GM21786 (cell line): ENCODE results near the gene WNK3.

ENCODE experiments used
- ATAC-seq: cut with Tn5 transposase; IDR thresholded peaks from one replicate; pipeline ENCODE4 v1.9.1; 2021; ENCODE audit not compliant: unreplicated experiment

The WNK3 gene

DNA sequence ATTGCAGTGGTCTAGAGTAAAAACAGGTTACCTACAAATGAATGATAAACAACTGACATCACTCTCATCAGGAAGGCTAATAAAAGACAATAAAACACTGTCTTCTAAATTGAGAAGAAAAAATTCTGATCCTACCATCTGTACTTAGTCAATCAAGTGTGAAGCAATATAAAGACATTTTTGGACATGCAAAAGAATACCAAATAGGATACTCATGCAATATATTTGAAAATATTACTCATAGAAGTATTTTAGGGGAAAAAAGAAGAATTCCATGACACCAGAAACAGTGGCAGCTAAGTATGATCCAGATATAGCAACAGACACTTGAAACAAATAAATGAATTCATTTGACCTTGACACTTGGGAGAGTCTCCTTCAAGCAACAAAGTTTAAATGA lies 111.0 kb downstream of the WNK3 start:
- no peak for ATAC-seq

DNA sequence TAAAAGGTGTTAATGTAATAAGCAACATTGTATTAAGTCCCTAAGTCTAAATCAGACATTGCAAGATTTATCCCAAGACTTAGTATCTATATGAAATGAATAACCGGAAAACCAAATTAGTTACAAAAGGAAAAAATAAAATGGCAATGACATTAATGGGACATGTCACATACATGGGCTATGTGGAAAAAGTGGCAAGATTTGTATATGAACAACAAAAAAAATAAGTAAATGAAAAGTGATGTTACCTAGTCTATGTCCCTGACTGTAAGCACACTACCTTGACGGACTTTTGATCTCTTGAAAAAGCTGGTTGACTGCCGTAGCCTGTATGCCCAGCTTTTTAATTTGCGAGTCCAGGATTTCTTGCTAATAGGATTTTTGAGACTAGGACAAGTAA lies 119.3 kb downstream of the WNK3 start:
- no peak for ATAC-seq

DNA sequence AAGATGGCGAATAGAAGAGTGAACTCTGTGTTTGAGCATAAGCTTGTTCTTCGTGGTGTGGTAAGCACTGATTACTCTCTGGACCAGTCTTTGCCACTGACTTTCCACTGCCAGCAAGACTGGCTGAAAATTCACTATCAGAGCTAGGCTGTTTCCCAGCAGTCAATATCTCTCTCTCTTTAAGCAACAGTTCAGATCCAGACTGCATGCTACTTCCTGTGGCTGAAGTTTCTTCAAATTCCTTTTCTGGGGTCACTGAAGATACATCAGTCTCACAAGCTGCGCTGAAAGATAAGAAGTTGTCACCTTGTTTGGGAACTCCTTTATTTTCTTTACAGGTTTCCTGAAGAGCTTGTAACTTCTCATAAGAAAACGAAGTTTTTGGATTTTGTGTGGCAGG lies 120.8 kb downstream of the WNK3 start:
- no peak for ATAC-seq

DNA sequence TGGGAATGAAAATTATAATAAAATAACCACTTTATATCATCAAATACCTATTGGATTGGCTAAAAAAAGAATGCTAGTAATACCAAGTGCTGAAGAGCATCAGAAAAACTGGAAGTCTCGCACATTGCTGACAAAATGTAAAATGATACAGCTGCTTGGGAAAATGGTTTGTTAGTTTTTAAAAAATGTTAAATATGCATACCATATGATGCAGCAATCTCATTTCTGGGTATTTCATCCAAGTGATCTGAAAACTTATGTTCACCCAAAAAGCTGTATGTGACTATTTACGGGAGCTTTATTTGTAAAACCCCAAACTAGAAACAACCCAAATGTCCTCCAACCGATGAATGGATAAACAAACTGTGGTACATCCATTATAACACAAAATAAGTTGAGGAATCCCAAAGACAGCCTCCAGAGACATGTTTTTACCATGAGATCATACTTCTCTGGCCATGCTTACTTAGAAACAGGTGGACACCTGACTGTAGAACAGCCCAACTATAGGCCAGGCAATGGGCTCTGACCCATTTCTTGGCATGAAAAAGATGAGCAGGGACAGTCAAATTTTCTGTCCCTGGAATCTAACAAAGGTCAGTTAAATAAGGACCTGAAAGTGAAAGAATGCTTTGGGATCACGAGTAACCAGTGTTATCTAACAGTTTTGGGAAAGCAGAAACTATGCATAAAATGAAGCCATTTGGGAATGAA lies 127.3 kb downstream of the WNK3 start:
- no peak for ATAC-seq

DNA sequence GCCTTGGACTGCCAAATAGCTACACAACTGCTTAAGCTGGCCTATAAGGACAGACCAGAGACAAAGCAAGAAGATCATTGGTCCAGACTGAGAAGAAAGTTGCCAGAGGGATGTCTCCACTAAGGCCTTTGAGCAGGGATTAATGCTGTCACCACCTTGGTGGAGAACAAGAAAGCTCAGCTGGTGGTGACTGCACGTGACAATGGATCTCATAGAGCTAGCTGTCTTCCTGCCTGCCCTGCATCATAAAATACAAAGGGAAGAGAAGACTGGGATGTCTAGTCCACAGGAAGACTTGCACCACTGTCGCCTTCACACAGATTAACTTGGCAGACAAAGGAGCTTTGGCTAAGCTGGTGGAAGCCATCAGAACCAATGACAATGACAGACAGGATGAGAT lies 134.3 kb downstream of the WNK3 start:
- ATAC-seq: no peak

DNA sequence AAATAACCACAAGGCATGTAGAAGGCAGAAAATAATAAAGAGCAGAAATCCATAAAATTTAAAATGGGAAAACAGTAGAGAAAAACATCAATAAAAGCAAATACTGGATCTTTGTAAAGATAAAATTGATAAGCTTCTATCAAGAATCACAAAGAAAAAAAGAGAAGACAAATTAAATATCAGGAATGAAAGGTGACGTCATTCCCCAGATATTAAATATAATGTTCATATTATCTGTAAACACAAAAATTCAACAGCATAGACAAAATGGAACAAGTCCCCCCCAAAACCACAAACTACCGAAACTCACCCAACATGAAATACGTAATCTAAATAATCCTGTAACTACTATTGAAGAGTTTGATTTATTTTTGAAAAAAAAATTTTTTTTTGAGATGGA lies 144.2 kb downstream of the WNK3 start:
- no peak for ATAC-seq

DNA sequence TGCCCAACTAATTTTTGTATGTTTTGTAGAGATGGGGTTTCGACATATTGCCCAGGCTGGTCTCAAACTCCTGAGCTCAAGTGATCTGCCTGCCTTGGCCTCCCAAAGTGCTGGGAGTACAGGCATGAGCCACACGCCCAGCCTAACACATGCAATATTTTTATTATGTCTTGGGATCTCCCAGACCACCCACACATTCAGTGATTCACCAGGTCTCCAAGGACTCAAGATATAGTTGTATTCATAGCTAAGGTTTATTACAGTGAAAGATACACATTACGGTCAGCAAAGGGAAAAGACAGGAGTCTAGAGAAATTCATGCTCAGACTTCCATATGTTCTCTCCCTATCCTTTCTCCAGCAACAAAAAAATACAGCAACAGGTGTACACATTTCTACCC lies 149.3 kb downstream of the WNK3 start:
- no peak for ATAC-seq

DNA sequence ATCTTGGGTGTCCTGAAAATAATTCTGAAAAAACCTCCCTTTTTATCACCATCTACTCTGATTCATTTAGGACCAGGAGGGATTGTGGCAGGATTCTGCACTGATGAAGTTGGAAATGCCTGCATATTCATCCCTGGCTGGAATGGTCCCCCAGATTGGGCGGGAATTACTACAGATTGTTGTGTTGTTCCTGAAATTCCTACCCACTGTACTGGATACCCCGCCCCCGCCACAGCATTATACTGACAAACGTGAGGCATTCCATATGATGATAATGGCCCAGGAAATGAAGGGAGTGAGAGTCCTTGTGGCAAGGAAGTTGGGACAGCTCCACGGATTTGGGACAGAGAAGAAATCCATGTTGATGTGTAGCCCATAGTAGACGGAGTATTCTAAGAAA lies 159.6 kb downstream of the WNK3 start:
- ATAC-seq: no peak

DNA sequence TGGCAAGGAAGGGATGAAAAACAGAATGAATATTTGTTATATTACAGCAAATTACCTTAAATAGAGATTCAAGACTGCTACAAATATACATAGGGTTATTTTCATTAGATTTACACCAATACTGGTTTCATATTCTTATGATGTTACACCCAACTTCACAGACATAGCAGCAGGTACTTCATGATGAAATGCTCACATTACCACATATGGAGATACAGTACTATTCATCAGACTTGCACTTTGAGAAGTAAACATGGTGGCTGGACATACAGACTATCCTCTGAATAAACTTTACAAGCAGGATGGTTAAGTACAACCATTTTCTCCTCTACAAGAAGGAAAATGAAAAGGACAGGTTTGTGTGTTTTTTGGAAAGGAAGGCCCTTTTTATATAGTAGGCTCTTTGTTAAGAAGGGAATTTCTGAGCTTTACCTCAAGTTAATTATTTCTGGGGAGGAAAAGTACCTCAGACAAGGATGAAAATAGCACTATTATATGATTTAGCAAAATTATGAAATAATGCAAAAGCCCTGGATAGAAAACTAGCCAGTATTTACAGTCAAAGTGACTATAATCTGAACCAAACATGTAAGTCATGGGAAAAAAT lies 162.8 kb downstream of the WNK3 start:
- ATAC-seq: no peak

DNA sequence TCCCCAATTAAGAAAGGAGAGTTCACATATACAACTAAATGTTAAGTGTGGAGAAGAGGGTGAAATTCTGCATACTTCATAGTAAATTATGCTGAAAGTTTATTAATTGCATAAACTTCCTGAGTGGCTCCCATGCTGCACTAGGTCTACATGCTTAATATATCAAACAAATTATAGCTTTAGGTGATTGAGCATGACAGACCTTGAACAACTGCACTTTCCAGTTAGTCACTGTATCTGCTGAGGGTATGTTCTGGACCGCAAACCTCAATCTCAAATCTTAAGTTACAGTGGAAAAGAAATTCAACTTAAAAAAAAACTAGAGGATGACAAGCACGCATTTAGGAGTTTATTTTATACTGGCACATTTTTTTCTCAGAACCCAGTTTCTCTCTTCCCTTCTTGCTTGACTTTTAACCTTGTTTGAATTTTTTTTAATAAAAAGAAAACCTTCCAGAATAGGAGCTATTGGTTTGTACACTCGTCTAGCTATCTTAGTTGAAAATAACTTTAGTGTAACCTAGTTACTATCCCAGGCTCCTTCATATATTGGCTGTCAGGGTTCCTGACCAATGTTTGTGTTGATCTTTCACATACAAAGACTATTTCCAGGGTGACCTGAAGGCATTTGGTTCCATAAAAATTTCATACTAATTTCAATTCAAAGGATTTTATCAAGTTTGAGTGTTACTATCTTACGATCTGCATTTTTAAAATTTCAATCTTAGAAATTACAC lies 164.6 kb downstream of the WNK3 start:
- ATAC-seq: no peak

DNA sequence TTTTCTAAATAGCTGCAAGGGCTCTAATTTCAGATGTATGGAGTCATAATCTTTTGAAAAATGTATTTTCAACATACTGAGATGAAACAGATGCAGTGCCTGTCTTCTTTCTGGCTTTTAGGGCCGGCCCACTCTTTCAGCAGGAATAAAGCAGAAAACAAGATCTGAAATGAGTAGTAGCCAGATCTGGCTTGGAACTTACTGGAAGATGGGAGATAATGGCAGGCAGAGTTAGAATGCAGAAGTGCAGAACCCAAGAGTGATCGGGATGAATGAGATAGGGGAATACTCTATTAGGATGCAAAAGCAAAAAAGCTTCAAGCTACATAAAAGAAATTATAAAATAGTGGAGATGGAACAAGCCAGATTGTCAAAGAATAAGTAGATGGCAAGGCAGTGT lies 173.4 kb downstream of the WNK3 start:
- no peak for ATAC-seq

DNA sequence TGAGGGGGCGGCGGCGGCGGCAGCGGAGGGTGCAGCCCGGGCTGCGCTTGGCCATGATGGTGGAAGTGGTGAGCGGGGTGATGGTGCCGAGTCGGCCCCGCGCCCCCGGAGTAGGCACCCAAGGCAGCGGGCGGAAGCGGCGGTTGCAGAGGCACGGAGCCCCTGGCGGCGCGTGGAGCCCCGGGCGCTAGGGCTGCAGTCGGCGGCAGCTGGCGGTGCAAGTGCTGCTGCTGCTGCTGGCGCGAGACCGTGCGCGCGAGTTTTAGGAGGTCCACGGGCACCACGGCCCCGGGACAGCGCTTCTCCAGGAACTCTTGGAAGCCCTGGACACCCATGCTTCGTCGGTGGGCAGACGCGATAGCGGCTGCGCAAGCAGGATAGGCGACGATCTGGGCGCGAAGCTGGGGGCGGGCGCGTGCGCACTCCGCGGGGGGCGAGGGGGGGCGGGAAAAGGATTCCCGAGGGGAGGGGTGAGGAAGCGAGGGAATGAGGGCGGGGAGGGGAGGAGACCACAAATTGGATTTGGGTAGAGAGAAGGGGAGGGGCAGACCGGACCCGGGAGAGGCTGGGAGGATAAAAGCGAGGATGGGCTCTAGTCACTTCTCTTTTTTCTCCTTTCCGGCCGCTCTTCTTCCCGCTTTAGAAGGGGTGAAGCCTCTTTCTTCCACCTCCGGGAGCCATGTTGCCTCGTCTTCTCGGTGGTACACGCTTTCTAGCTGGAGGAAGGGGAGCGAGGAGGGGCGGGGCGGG lies 174.8 kb downstream of the WNK3 start, which contains the start of gene FAM120C:
Gene FAM120C (minus strand): TSS at position 391 of the 750 bp plus-strand sequence. CDS start 56 bp downstream, at position 335.
- peak; percentile 33 for ATAC-seq

DNA sequence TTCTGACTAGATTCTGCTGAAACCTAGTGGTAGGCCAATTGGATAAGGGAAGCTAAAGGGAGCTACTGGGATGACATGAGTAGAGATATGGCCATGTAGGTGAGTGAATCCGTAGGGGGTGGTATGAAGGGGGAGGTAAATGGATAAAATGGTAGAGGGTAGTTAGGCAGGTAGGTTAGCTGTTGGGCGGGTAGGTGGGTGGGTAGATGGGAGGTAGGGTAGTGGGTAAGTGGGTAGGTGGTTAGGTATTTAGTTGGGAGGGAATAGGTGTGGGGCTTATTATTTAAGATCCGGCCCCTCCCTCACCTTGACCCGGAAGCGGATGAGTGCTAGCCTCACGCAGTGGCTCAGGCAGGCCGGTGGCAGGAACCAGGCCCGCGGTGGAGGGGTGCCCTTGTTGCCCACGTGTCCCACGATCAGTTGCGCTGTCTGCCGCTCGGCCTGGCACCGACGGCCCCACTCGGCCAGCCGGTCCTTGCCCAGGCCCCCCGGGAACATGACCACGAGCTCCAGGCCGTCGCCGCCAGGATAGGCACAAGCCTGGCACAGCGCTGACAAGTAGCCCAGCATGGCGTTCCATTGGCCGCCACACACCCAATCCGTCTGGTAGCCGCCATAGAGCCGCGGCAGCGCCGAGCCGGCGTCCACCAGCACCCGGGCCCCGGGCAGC lies 175.5 kb downstream of the WNK3 start:
- ATAC-seq: peak; percentile 65

DNA sequence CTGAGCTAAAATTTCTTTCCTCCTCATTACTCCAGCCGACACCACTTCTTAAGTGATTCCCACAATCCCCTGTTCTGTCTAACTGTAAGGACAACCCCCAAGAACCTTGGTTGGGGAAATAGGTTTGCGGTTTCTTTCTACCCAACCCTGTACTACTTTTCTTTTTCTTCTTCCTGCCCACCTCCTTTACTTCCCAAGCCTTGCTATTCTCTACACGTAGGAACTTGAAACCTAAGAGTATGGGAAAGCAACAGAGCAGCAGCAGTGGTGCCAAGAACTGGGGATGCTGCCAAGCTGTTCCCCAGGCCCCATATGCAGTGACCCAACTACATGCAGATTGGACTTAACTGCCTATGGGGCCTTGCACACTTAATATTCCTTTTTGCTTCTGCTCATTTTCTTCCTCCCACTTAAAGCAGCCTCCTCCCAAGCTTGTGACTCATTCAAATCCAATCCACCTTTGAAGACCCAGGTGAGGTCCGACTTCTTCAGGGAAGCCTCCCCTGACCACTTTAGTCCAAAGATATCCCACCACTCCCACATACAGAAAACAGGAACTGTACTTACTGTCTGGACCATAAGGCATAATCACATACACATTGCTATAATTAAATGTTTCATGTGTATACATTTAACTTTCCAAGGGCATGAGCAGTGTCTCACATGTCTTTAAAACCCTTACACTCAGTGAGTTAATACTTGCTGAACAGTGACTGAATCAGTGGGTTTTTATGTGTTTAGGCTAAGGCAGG lies 176.5 kb downstream of the WNK3 start:
- ATAC-seq: no peak

DNA sequence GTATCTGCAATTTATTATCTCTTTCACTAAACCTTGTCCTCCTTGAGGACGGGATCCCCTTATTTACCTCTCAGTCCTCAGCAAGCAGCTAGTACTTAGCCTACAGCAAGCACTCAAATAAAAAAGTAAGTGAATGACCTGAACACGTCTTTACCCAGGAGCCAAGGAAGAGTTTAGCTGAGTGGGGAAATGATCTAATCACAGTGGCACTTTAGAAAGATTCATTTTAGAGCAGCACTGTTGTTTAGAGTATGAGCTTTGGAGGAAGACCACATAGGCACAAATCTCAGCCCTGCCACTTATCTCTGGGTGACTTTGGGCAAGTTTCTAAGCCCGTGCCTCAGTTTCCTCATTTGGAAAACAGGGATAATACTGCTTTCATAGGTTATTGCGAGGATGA lies 177.4 kb downstream of the WNK3 start:
- ATAC-seq: no peak

DNA sequence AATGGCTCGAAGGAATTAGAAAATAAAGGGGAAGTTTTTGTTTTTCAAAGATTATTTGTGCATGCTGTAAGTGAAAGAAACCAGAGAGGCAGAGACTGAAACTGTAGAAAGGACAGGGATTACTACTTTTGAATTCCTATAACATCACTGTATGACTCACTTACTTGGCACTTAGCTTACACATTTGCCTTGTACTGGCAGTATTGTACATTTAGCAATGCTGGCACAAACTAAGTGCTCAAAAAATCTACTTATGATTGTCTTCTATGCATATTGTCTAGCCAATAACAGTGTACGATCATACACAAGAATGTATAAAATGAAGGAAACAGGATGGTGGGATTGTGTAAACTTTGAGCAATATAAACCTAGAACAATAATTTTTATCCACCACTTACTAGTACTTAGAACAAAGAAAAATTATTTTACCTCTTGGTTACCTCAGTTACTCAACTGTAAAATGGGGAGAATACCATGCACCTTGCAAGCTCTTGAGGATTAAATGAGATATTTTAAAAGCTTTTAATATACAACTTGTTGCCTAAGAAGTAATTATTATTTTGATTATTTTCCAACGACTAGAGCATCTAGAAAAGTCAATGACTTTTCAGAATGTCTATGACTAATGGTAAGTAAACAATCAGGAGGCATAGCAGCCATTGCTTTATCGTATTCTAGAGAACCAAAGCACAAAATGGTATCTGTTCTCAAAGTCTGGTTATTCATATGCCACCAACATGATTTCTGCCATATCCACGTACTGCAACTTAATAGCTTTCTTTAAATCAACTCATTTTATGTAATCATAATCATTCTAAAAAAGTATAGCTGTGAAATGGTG lies 179.5 kb downstream of the WNK3 start:
- no peak for ATAC-seq

DNA sequence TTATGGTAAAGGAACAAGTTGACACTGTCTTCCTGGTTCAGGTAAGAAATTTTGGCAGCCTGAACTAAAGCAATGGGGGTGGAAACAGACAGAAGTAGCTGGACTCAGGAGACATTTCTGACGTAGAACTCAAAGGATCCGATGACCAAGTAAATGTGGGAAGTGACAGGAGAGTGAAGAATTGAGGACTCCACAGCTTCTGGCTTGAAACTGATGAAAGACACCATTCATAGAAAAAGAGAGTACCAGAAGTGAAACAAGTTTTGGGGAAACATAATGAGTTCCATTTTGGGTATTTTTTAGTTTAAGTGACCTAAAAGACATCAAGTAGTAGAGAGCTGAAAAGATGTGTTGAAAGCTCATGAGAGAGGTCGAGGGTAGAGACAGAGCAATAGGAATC lies 180.5 kb downstream of the WNK3 start:
- ATAC-seq: no peak

DNA sequence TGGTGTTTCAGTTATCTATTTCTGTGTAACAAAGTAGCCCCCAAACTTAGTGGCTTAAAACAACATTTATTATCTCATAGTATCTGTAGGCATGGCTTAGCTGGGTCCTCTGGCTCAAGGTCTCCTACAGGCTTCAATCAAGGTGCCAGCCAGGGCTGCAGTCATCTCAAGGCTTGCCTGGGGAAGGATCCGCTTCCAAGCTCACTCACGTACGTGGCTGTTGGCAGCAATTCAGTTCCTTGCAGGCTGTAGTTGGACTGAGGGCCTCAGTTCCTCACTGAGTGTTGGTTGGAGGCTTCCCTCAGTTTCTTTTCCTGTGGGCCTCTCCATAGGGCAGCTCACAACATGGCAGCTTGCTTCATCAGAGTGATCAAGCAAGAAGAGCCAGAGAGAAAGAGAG lies 184.1 kb downstream of the WNK3 start:
- no peak for ATAC-seq

DNA sequence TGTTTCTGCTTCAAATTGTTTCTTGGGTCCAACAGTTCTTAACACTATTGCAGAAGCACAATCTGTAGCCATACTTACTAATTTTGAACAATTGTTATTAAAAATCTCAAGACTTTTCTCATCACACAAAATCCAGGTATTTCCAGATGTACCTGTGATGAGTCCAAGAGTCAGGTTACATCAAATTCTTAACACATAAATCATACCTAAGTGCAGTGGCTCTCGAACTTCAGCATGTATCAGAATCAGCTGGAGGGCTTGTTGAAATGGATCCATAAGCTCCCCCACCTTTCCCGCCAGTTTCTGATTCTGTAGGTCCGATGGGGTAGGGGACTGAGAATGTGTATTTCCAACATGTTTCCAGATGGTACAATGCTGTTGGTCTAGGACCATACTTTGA lies 185.4 kb downstream of the WNK3 start:
- no peak for ATAC-seq
